GM23338 (cell line): ENCODE data around the gene RALBP1.

Source experiments
- CREB1 ChIP-seq: fragments of 250-450 bp; sonication (Bioruptor Pico); IDR thresholded peaks from 2 replicates; pipeline ENCODE4 v1.5.0; 2020; ENCODE audit warnings: low read depth, mild to moderate bottlenecking, moderate library complexity
- CTCF ChIP-seq, 2 experiments: fragments of 200-600 bp in 1 of 2; sonication (generic) in 1 of 2; conservative IDR thresholded peaks; 2 replicates each; pipeline versions ENCODE4 v1.5.1 to v1.6.1; 2016 to 2017; ENCODE audit warnings: antibody characterized with exemption in 2 of 2, low read depth in 2 of 2, mild to moderate bottlenecking in 2 of 2, moderate library complexity in 1 of 2
- EZH2 ChIP-seq: fragments of 200-600 bp; sonication (generic); IDR thresholded peaks from one replicate; pipeline ENCODE4 v1.8.0; 2017; ENCODE audit warnings: antibody characterized with exemption, mild to moderate bottlenecking, low read depth; ENCODE audit not compliant: unreplicated experiment
- JUNB ChIP-seq: IDR thresholded peaks from one replicate; pipeline ENCODE4 v1.6.1; 2016; ENCODE audit warnings: antibody characterized with exemption; ENCODE audit not compliant: unreplicated experiment
- POLR2AphosphoS5 ChIP-seq: IDR thresholded peaks from 2 replicates; pipeline ENCODE4 v1.6.1; 2016; ENCODE audit warnings: antibody characterized with exemption, low read depth
- ZNF114 ChIP-seq: fragments of 250-450 bp; sonication (Bioruptor Pico); IDR thresholded peaks from 2 replicates; pipeline ENCODE4 v1.5.0; 2020; ENCODE audit warnings: mild to moderate bottlenecking, moderate library complexity
- TF ChIP-seq, protein P1 (sequence below): IDR thresholded peaks from one replicate; pipeline ENCODE4 v1.6.1; 2018; ENCODE audit warnings: antibody characterized with exemption; ENCODE audit not compliant: unreplicated experiment

DNA sequence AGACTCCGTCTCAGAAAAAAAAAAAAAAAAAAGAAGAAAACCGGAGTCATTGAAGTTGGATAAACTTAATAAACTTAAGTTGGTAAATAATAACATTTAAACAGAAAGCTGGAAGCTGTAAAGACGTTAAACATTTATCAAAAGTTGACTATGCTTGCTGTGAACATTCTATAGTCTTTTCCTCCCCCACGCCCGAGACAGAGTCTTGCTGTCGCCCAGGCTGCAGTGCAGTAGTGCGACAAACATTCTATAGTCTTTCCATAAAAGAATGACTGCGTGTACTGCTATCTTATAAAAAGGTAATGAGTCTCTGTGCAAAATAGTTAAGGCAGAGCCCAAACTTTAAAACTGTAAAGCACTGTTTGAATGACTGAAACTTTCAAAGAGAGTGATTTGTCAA is 93.9 kb downstream of the RALBP1 start:
- no peak for TF ChIP-seq CTCF (conservative IDR thresholded peaks at IDR 0.05; ENCODE audit: low read depth in 2 of 2)
- TF ChIP-seq EZH2: no peak
- no peak for TF ChIP-seq POLR2AphosphoS5
- TF ChIP-seq ZNF114: no peak
- no peak for TF ChIP-seq JUNB
- TF ChIP-seq, protein P1, sequence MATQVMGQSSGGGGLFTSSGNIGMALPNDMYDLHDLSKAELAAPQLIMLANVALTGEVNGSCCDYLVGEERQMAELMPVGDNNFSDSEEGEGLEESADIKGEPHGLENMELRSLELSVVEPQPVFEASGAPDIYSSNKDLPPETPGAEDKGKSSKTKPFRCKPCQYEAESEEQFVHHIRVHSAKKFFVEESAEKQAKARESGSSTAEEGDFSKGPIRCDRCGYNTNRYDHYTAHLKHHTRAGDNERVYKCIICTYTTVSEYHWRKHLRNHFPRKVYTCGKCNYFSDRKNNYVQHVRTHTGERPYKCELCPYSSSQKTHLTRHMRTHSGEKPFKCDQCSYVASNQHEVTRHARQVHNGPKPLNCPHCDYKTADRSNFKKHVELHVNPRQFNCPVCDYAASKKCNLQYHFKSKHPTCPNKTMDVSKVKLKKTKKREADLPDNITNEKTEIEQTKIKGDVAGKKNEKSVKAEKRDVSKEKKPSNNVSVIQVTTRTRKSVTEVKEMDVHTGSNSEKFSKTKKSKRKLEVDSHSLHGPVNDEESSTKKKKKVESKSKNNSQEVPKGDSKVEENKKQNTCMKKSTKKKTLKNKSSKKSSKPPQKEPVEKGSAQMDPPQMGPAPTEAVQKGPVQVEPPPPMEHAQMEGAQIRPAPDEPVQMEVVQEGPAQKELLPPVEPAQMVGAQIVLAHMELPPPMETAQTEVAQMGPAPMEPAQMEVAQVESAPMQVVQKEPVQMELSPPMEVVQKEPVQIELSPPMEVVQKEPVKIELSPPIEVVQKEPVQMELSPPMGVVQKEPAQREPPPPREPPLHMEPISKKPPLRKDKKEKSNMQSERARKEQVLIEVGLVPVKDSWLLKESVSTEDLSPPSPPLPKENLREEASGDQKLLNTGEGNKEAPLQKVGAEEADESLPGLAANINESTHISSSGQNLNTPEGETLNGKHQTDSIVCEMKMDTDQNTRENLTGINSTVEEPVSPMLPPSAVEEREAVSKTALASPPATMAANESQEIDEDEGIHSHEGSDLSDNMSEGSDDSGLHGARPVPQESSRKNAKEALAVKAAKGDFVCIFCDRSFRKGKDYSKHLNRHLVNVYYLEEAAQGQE: no peak
- TF ChIP-seq CREB1 (CRISPR knock-in tag): no peak
